ENCODE results near the gene PIGV.

DNA sequence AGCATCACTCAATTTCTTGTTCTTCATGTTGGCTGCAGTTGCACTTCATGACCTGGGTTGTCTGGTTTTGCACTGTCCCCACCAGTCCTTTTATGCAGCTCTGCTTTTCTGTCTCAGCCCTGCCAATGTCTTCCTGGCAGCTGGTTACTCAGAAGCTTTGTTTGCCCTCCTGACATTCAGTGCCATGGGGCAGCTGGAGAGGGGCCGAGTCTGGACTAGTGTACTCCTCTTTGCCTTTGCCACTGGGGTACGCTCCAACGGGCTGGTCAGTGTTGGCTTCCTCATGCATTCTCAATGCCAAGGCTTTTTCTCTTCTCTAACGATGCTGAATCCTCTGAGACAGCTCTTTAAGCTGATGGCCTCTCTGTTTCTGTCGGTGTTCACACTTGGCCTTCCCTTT, 6.6 kb downstream of the PIGV start:
- TF ChIP-seq EZH2 (IDR thresholded peaks at IDR 0.05; ENCODE audit: insufficient read depth, poor library complexity, severe bottlenecking) (no peak), EZH2phosphoT487 (IDR thresholded peaks at IDR 0.05; ENCODE audit: insufficient read depth, low read depth) (no peak)
